HepG2 (cell line): ENCODE measurements around the gene ABHD12. TPM values are rescaled to one million over a fixed set of nuclear protein-coding genes. Genes with fewer than 3 reads are reported as not detected.

Experiments used
- CAMTA2 ChIP-seq: sonication (generic); formaldehyde crosslinking; IDR thresholded peaks from 2 replicates; pipeline ENCODE4 v1.4.0; 2020; ENCODE audit warnings: mild to moderate bottlenecking, missing genetic modification reagents, borderline replicate concordance
- ELK4 ChIP-seq: sonication (generic); formaldehyde crosslinking; IDR thresholded peaks from 2 replicates; pipeline ENCODE4 v1.9.0; 2021; ENCODE audit warnings: missing genetic modification reagents, borderline replicate concordance
- ETS1 ChIP-seq: sonication (generic); formaldehyde crosslinking; IDR thresholded peaks from 2 replicates; pipeline ENCODE4 v1.4.0; 2020; ENCODE audit warnings: missing genetic modification reagents
- GATAD2A ChIP-seq: IDR thresholded peaks from 2 replicates; pipeline ENCODE4 v1.6.1; 2016
- HNRNPK ChIP-seq: fragments of 200-400 bp; formaldehyde crosslinking; IDR thresholded peaks from 2 replicates; pipeline ENCODE4 v1.6.1; 2018; ENCODE audit warnings: low read length, low read depth, moderate library complexity, mild to moderate bottlenecking; ENCODE audit not compliant: poor library complexity, severe bottlenecking
- MYC ChIP-seq: sonication (generic); formaldehyde crosslinking; IDR thresholded peaks from 2 replicates; pipeline ENCODE4 v1.9.0; 2021; ENCODE audit warnings: missing genetic modification reagents, borderline replicate concordance
- PRMT3 ChIP-seq: sonication (generic); formaldehyde crosslinking; IDR thresholded peaks from 2 replicates; pipeline ENCODE4 v1.8.1; 2022; ENCODE audit warnings: low read depth, mild to moderate bottlenecking, moderate library complexity, missing genetic modification reagents, borderline replicate concordance
- RARA ChIP-seq: IDR thresholded peaks from 2 replicates; pipeline ENCODE4 v1.6.1; 2016; ENCODE audit warnings: missing genetic modification reagents, missing compliant biosample characterization
- RERE ChIP-seq: IDR thresholded peaks from 2 replicates; pipeline ENCODE4 v1.6.1; 2016; ENCODE audit warnings: low read depth, missing genetic modification reagents, missing compliant biosample characterization
- RNF2 ChIP-seq: fragments of 450-650 bp; conservative IDR thresholded peaks from 2 replicates; pipeline ENCODE4 v1.6.1; 2016; ENCODE audit warnings: low read depth
- TRIM22 ChIP-seq: fragments of 450-650 bp; IDR thresholded peaks from 2 replicates; pipeline ENCODE4 v1.6.1; 2017
- ZMAT3 ChIP-seq: sonication (generic); formaldehyde crosslinking; conservative IDR thresholded peaks from 2 replicates; pipeline ENCODE4 v1.7.0; 2021; ENCODE audit warnings: missing genetic modification reagents
- ZNF281 ChIP-seq: sonication (generic); formaldehyde crosslinking; IDR thresholded peaks from 2 replicates; pipeline ENCODE4 v1.4.0; 2020; ENCODE audit warnings: missing genetic modification reagents, borderline replicate concordance
- ZNF563 ChIP-seq: sonication (generic); formaldehyde crosslinking; IDR thresholded peaks from 2 replicates; pipeline ENCODE4 v1.8.0; 2022; ENCODE audit warnings: mild to moderate bottlenecking, moderate library complexity, missing genetic modification reagents
- ZNF691 ChIP-seq: sonication (generic); formaldehyde crosslinking; IDR thresholded peaks from 2 replicates; pipeline ENCODE4 v1.4.0; 2020; ENCODE audit warnings: missing genetic modification reagents, low read depth, mild to moderate bottlenecking, borderline replicate concordance
- polyA plus RNA-seq, 8 experiments: library from polyadenylated mRNA; depleted of rRNA in 3 of 8; stranded (reverse) in 7 of 8; unstranded in 1 of 8; fragments of >200 nt; fragmentation: Illumina TruSeq in 4 of 8; extraction: Trizol in 4 of 8; gene quantifications; 2 replicates each; pipeline versions ENCODE4 v1.2.1 to v1.2.3, GENCODE V29; 2011 to 2016; ENCODE audit warnings: low read depth in 4 of 8, missing spikeins in 1 of 8, mixed read lengths in 1 of 8; ENCODE audit not compliant: insufficient read depth in 1 of 8
- total RNA-seq, 5 experiments: library from RNA; depleted of rRNA; stranded (reverse); fragments of >200 nt; fragmentation: Illumina TruSeq; extraction: Trizol; gene quantifications; 2 replicates each; pipeline ENCODE4 v1.2.3, GENCODE V29; 2016; ENCODE audit warnings: low read depth in 1 of 5

ABHD12 gene
- total and polyA plus RNA-seq, 2 of the 13 experiments (the other 11 are each of a cell fraction or from before 2014, with no cell fraction given): 23.5 to 72.1 TPM

GRCh38 chr20:25378189-25378883 is 12.3 kb downstream of the ABHD12 start (continued):
- TF ChIP-seq RERE (CRISPR knock-in tag) (peak; percentile 99), ZNF281 (CRISPR knock-in tag) (peak; percentile 64), PRMT3 (CRISPR knock-in tag) (no peak), ZMAT3 (CRISPR knock-in tag) (no peak), RNF2 (no peak), GATAD2A (CRISPR knock-in tag) (peak; percentile 82), ELK4 (no peak), ZNF563 (no peak), TRIM22 (no peak), CAMTA2 (CRISPR knock-in tag) (no peak), HNRNPK (peak; percentile 52), MYC (CRISPR knock-in tag) (no peak), ETS1 (CRISPR knock-in tag) (no peak), ZNF691 (no peak), RARA (CRISPR knock-in tag) (peak; percentile 94)
